ENCODE results near the gene FAM221B. TPM values are rescaled to one million over a fixed set of nuclear protein-coding genes. Genes with fewer than 3 reads are reported as not detected.

FAM221B gene
- total and polyA plus RNA-seq, 2 of the 4 experiments (the other 2 are of a cell fraction): not detected

DNA sequence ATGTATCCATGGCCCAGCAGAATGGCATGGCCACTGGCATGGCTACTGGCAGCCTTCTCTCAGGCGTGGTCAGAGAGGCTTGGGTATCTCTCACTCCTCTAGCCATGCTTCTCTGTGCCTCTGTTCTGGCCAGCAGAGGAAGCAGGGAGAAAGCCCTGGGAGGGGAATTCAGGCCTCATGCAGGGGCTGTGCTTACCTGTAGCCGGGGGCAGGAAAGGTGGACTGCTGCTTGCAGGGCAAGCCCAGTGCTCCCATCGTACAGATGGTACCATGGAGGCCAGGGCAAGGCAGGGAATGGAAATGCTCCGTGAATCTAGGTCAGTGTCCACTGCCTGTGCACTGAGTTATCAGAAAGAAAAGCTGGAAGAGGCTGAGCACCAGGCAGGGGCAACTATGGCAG is 39.0 kb upstream of the FAM221B start:
- 0 out of 2 replicates have a peak, but pooled peaks cover 3% of the 10 kb centered on the region for H3K9me1 ChIP-seq (ENCODE audit: insufficient read depth, low read length)
- dilution Hi-C loops (cut with HindIII; ENCODE audit: low sequenced_read_pairs, unreplicated experiment) (no loop called here), in situ Hi-C loops (cut with MboI; ENCODE audit: low sequenced_read_pairs) (no loop called here), intact Hi-C loops (cut with micrococcal nuclease) (no loop called here)
- H2AFZ ChIP-seq (replicated peaks; ENCODE audit: low read length, poor library complexity): peak overlapping the region; percentile 49
- no peak overlapping the region for H3K27ac ChIP-seq (ENCODE audit: insufficient read depth, low read length)
- H3K36me3 ChIP-seq (ENCODE audit: control insufficient read depth, insufficient read depth, low read length): no peaks in the 10 kb centered on the region
- no peak overlapping the region for H3K56ac ChIP-seq (ENCODE audit: extremely low read depth, insufficient read depth, low read length)
- no peak overlapping the region for H3K4me3 ChIP-seq (ENCODE audit: insufficient read depth, low read depth, low read length)
- peaks cover 21% of the 10 kb centered on the region for H3K27me3 ChIP-seq (ENCODE audit: control insufficient read depth, insufficient read depth, low read length)
- H2BK120ac ChIP-seq (ENCODE audit: low read depth, low read length): no peak overlapping the region
- no peak overlapping the region for H2BK20ac ChIP-seq (ENCODE audit: low read depth, low read length)
- no peak overlapping the region for H2BK15ac ChIP-seq (ENCODE audit: low read depth, low read length)
- H3K23ac ChIP-seq (ENCODE audit: low read depth, low read length): no peak overlapping the region
- no peak overlapping the region for H3K9ac ChIP-seq (ENCODE audit: low read depth, low read length)
- WGBS, 2 experiments (ENCODE audit: extremely low coverage in 2 of 2, insufficient read length in 1 of 2): 49% methylated on average over 2 of the region's 4 CpGs; no CpG with 5 or more reads in 1 of the 2 experiments
- no peak overlapping the region for H2BK5ac ChIP-seq (ENCODE audit: low read depth, low read length, poor library complexity, severe bottlenecking)
- no peaks in the 10 kb centered on the region for H3K9me3 ChIP-seq (ENCODE audit: control insufficient read depth, insufficient read depth, low read length)
- ATAC-seq (ENCODE audit: low read depth): no peak
- ChIA-PET CTCF (no interaction called here), POLR2A (ENCODE audit: unreplicated experiment) (no interaction called here)
- no peak overlapping the region for H3K14ac ChIP-seq (replicated peaks; ENCODE audit: low read depth, low read length)
- DNase-seq: no peak
- no peak overlapping the region for H3K4ac ChIP-seq (ENCODE audit: low read depth, low read length)
- TF ChIP-seq CHD1 (IDR thresholded peaks at IDR 0.05; ENCODE audit: low read depth, low read length): no peak
- no peak for TF ChIP-seq RAD21 (IDR thresholded peaks at IDR 0.05; ENCODE audit: low read length)
- TF ChIP-seq FOS (IDR thresholded peaks at IDR 0.05; ENCODE audit: low read depth, low read length): no peak
- TF ChIP-seq MAZ (IDR thresholded peaks at IDR 0.05; ENCODE audit: borderline replicate concordance, low read depth, low read length): no peak
- TF ChIP-seq POLR2A (IDR thresholded peaks at IDR 0.05; ENCODE audit: low read depth, low read length): no peak
- TF ChIP-seq NFE2L2 (IDR thresholded peaks at IDR 0.05; ENCODE audit: low read depth, low read length): no peak
- TF ChIP-seq MXI1 (IDR thresholded peaks at IDR 0.05; ENCODE audit: borderline replicate concordance, low read depth, low read length): no peak
- no peak for TF ChIP-seq MAFK (IDR thresholded peaks at IDR 0.05; ENCODE audit: low read depth, low read length)
- TF ChIP-seq, protein P1, sequence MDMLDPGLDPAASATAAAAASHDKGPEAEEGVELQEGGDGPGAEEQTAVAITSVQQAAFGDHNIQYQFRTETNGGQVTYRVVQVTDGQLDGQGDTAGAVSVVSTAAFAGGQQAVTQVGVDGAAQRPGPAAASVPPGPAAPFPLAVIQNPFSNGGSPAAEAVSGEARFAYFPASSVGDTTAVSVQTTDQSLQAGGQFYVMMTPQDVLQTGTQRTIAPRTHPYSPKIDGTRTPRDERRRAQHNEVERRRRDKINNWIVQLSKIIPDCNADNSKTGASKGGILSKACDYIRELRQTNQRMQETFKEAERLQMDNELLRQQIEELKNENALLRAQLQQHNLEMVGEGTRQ (IDR thresholded peaks at IDR 0.05; ENCODE audit: low read depth, low read length): no peak
- TF ChIP-seq RFX5 (IDR thresholded peaks at IDR 0.05; ENCODE audit: low read depth, low read length): no peak
- no peak for TF ChIP-seq SMC3 (IDR thresholded peaks at IDR 0.05; ENCODE audit: low read depth, low read length)
- TF ChIP-seq, protein P2, sequence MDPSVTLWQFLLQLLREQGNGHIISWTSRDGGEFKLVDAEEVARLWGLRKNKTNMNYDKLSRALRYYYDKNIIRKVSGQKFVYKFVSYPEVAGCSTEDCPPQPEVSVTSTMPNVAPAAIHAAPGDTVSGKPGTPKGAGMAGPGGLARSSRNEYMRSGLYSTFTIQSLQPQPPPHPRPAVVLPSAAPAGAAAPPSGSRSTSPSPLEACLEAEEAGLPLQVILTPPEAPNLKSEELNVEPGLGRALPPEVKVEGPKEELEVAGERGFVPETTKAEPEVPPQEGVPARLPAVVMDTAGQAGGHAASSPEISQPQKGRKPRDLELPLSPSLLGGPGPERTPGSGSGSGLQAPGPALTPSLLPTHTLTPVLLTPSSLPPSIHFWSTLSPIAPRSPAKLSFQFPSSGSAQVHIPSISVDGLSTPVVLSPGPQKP (IDR thresholded peaks at IDR 0.05; ENCODE audit: borderline replicate concordance, low read depth, low read length): no peak
- no peak for TF ChIP-seq CEBPB (IDR thresholded peaks at IDR 0.05; ENCODE audit: low read depth, low read length)
- TF ChIP-seq, protein P3, sequence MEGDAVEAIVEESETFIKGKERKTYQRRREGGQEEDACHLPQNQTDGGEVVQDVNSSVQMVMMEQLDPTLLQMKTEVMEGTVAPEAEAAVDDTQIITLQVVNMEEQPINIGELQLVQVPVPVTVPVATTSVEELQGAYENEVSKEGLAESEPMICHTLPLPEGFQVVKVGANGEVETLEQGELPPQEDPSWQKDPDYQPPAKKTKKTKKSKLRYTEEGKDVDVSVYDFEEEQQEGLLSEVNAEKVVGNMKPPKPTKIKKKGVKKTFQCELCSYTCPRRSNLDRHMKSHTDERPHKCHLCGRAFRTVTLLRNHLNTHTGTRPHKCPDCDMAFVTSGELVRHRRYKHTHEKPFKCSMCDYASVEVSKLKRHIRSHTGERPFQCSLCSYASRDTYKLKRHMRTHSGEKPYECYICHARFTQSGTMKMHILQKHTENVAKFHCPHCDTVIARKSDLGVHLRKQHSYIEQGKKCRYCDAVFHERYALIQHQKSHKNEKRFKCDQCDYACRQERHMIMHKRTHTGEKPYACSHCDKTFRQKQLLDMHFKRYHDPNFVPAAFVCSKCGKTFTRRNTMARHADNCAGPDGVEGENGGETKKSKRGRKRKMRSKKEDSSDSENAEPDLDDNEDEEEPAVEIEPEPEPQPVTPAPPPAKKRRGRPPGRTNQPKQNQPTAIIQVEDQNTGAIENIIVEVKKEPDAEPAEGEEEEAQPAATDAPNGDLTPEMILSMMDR (conservative IDR thresholded peaks at IDR 0.05; ENCODE audit: low read depth, low read length): no peak
- TF ChIP-seq RCOR1 (IDR thresholded peaks at IDR 0.05; ENCODE audit: insufficient replicate concordance, low read length): no peak
- no peaks in the 10 kb centered on the region for H4K20me1 ChIP-seq (ENCODE audit: insufficient read depth, low read length)
- H3K4me2 ChIP-seq (ENCODE audit: low read depth, low read length): no peak overlapping the region
- no peaks in the 10 kb centered on the region for H3K79me1 ChIP-seq (ENCODE audit: low read depth in 1 of 2, low read length in 2 of 2)
- no peak overlapping the region for H3K18ac ChIP-seq (ENCODE audit: low read depth, low read length)
- no TSS peak for BruUV-seq (replicated peaks)
- H4K91ac ChIP-seq (ENCODE audit: insufficient read depth, low read depth, low read length): no peak overlapping the region
- no peak overlapping the region for H4K8ac ChIP-seq (ENCODE audit: low read depth in 2 of 2, low read length in 2 of 2)
- H2AK5ac ChIP-seq (ENCODE audit: low read depth, low read length): no peak overlapping the region
- H4K5ac ChIP-seq (ENCODE audit: low read depth, low read length): no peak overlapping the region
- no peaks in the 10 kb centered on the region for H3K4me1 ChIP-seq (ENCODE audit: control insufficient read depth, insufficient read depth, low read length)
- H2AK9ac ChIP-seq (replicated peaks; ENCODE audit: low read depth, low read length, poor library complexity): peak overlapping the region; percentile 3
